HG03025 (cell line): ENCODE data around the gene SOBP.
"Not testable (repeated sequence)": the region's sequence is repeated elsewhere in the genome, so short reads cannot be mapped to it uniquely, and the experiment has no call there.

Source experiments
- ATAC-seq: cut with Tn5 transposase; IDR thresholded peaks from one replicate; pipeline ENCODE4 v1.9.1; 2021; ENCODE audit warnings: mild to moderate bottlenecking, moderate library complexity; ENCODE audit not compliant: unreplicated experiment, low FRiP score

The SOBP gene

GRCh38 chr6:107520706-107521105 lies 30.8 kb downstream of the SOBP start:
- not testable (repeated sequence) for ATAC-seq

GRCh38 chr6:107523054-107523791 lies 33.3 kb downstream of the SOBP start:
- ATAC-seq, result no peak

- ATAC-seq, result no peak
These were observed 33.9 kb downstream of the SOBP start for GRCh38 chr6:107523794-107524193.

GRCh38 chr6:107524626-107525025 lies 34.7 kb downstream of the SOBP start:
- ATAC-seq, result no peak

GRCh38 chr6:107531868-107532267 lies 42.0 kb downstream of the SOBP start:
- no peak for ATAC-seq

GRCh38 chr6:107532706-107533105 lies 42.8 kb downstream of the SOBP start:
- no peak for ATAC-seq

- no peak for ATAC-seq
These were observed 43.6 kb downstream of the SOBP start for GRCh38 chr6:107533415-107534059.

- ATAC-seq, result no peak
These were observed 44.7 kb downstream of the SOBP start for GRCh38 chr6:107534571-107535141.

GRCh38 chr6:107535626-107536025 lies 45.7 kb downstream of the SOBP start:
- ATAC-seq, result no peak

GRCh38 chr6:107536180-107536961 lies 46.5 kb downstream of the SOBP start:
- ATAC-seq, result no peak

- no peak for ATAC-seq
These were observed 47.6 kb downstream of the SOBP start for GRCh38 chr6:107537559-107537958.

- ATAC-seq, result no peak
These were observed 49.0 kb downstream of the SOBP start for GRCh38 chr6:107538856-107539387.

GRCh38 chr6:107539409-107539808 lies 49.5 kb downstream of the SOBP start:
- no peak for ATAC-seq

GRCh38 chr6:107539849-107540464 lies 50.0 kb downstream of the SOBP start:
- ATAC-seq, result no peak

GRCh38 chr6:107540465-107540857 lies 50.5 kb downstream of the SOBP start:
- ATAC-seq, result no peak

- ATAC-seq, result no peak
These were observed 52.3 kb downstream of the SOBP start for GRCh38 chr6:107542192-107542668.

GRCh38 chr6:107543088-107543487 lies 53.2 kb downstream of the SOBP start:
- no peak for ATAC-seq

- no peak for ATAC-seq
These were observed 53.6 kb downstream of the SOBP start for GRCh38 chr6:107543567-107543966.

GRCh38 chr6:107545763-107546162 lies 55.8 kb downstream of the SOBP start:
- no peak for ATAC-seq
